Measurements from ENCODE around the gene KRTAP5-2.
"Not testable (repeated sequence)": the region's sequence is repeated elsewhere in the genome, so short reads cannot be mapped to it uniquely, and the experiment has no call there.

The KRTAP5-2 gene

DNA sequence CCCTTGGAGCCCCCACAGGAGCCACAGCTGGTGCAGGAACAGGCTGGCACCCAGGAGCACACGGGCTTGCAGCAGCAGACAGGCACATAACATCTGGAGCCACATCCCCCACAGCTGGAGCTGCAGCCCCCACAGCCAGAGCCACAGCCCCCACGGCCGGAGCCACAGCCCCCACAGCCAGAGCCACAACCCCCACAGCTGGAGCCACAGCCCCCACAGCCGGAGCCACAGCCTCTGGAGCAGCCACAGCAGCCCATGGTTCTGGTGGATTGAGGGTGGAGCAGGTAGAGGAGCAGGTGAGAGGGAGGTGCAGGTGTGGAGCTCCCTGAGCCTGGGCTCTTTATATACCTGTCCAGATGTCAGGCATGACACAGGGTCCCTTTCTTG lies at the start of gene KRTAP5-2:
Gene KRTAP5-2 (minus strand): TSS at position 301 of the 387 bp plus-strand sequence. CDS start 44 bp downstream, at position 257.
- no peak within 1 kb of the TSS for H3K9ac ChIP-seq (ENCODE audit: low read depth, low read length)
- no peaks in the 10 kb centered on the region for H3K36me3 ChIP-seq (ENCODE audit: control insufficient read depth, insufficient read depth, low read length)
- peaks cover 4% of the 10 kb centered on the region; the same call in 1 of the 2 replicates for H3K27me3 ChIP-seq (ENCODE audit: control insufficient read depth, insufficient read depth, low read length)
- H3K9me3 ChIP-seq (ENCODE audit: control insufficient read depth, insufficient read depth, low read length) = 0 out of 2 replicates have a peak, but pooled peaks cover 3% of the 10 kb centered on the region
- H3K27ac ChIP-seq (ENCODE audit: low read depth, low read length) = no peak within 1 kb of the TSS
- H3K4me3 ChIP-seq (ENCODE audit: low read depth, low read length) = no peak within 1 kb of the TSS
- H3K4me1 ChIP-seq (ENCODE audit: control insufficient read depth, insufficient read depth, low read length) = peaks cover 13% of the 10 kb centered on the region

DNA sequence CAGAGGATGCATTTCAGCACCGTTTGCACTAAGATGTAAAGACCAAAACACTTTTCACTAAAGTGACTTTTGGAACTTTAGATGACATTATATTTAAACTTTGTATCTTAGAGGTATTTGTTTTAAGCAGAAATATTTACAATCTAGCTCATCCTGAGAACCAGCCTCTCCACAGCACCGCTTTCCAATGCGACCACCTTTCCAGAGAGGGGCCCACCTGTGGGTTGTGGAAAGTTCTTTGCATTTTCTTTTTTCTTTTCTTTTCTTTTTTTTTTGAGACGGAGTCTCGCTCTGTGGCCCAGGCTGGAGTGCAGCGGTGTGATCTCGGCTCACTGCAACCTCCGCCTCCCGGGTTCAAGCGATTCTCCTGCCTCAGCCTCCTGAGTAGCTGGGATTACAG lies 48.4 kb upstream of the KRTAP5-2 start:
- not testable (repeated sequence) for H3K27me3 ChIP-seq (ENCODE audit: control insufficient read depth, insufficient read depth, low read length); H3K9me3 ChIP-seq (ENCODE audit: control insufficient read depth, insufficient read depth, low read length); H3K4me1 ChIP-seq (ENCODE audit: control insufficient read depth, insufficient read depth, low read length); H3K9ac ChIP-seq (ENCODE audit: low read depth, low read length); H3K36me3 ChIP-seq (ENCODE audit: control insufficient read depth, insufficient read depth, low read length); H3K4me3 ChIP-seq (ENCODE audit: low read depth, low read length); H3K27ac ChIP-seq (ENCODE audit: low read depth, low read length)

GRCh38 chr11:1645357-1645821 lies 47.3 kb upstream of the KRTAP5-2 start:
- Histone ChIP-seq H3K36me3 (ENCODE audit: control insufficient read depth, insufficient read depth, low read length) (no peaks in the 10 kb centered on the region), H3K9me3 (ENCODE audit: control insufficient read depth, insufficient read depth, low read length) (no peaks in the 10 kb centered on the region), H3K4me1 (ENCODE audit: control insufficient read depth, insufficient read depth, low read length) (no peaks in the 10 kb centered on the region), H3K27me3 (ENCODE audit: control insufficient read depth, insufficient read depth, low read length) (no peaks in the 10 kb centered on the region), H3K9ac (ENCODE audit: low read depth, low read length) (no peak overlapping the region), H3K27ac (ENCODE audit: low read depth, low read length) (no peak overlapping the region), H3K4me3 (ENCODE audit: low read depth, low read length) (no peak overlapping the region)

DNA sequence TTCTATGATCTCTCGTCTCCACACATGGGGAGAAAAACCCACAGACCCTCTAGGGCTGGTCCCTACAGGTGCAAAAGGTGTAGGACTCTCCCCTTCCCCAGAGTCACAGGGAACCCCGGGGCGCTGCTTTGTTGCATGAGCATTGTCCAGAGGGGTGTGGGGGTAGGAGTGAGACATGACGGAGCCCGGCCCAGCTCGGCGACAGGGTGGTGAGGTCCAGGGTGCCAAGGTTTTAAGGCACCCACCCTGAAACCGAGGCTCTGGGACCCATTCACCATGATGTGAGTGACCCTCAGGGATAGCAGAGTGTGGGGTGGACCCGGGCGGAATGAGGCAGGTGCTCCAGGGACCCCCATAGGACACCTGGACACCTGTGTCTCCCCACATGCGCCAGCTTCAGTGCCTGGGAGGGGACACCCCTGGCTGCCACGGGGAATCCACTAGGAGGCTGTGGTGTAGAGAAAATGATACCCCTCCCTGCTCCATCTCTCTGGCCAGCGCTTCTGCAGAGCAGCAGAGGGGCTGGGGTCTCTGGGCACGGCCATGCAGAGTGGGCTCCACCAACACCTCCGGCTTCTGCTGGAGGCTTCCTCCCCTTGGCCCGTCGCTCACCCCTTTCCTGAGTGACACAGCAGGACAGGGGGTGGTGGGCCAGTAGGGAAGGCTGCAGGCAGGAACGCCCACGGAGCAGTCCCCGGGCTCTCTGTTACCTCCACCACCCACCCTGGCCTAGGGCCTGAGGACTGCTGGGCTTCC lies 46.7 kb upstream of the KRTAP5-2 start:
- H3K27me3 ChIP-seq (ENCODE audit: control insufficient read depth, insufficient read depth, low read length) = no peaks in the 10 kb centered on the region
- H3K4me3 ChIP-seq (ENCODE audit: low read depth, low read length) = no peak overlapping the region
- no peaks in the 10 kb centered on the region for H3K36me3 ChIP-seq (ENCODE audit: control insufficient read depth, insufficient read depth, low read length)
- H3K9ac ChIP-seq (ENCODE audit: low read depth, low read length) = no peak overlapping the region
- no peaks in the 10 kb centered on the region for H3K9me3 ChIP-seq (ENCODE audit: control insufficient read depth, insufficient read depth, low read length)
- no peak overlapping the region for H3K27ac ChIP-seq (ENCODE audit: low read depth, low read length)
- H3K4me1 ChIP-seq (ENCODE audit: control insufficient read depth, insufficient read depth, low read length) = no peaks in the 10 kb centered on the region

DNA sequence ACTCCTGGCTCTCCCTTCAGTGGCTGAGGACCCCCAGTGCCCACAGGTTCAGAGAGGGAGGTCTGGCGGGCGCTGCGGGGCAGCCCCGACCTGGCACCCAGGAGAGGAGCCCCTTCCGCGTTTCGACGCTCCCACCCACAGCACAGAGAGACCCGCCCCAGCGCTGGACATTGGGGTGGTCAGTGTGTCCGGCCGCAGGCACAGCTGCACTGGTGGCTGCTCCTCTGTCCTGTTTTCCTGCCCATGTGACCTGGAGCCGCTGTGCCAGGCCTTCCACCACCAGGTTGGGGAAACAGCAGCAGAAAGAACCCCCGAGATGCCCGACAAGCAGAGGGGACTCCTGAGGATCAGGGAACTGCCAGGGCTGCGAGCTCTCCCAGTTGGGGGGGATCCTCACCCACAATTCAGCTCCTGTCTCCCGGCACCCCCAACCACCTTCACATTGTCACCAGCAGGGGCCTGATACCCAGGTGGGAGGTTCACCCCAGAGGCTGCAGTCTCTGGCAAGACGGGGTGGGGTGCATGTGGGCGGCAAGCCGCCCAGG lies 45.1 kb upstream of the KRTAP5-2 start:
- Histone ChIP-seq H3K4me1 (ENCODE audit: control insufficient read depth, insufficient read depth, low read length) (no peaks in the 10 kb centered on the region), H3K27ac (ENCODE audit: low read depth, low read length) (no peak overlapping the region), H3K9ac (ENCODE audit: low read depth, low read length) (no peak overlapping the region), H3K4me3 (ENCODE audit: low read depth, low read length) (no peak overlapping the region), H3K9me3 (ENCODE audit: control insufficient read depth, insufficient read depth, low read length) (no peaks in the 10 kb centered on the region), H3K36me3 (ENCODE audit: control insufficient read depth, insufficient read depth, low read length) (no peaks in the 10 kb centered on the region), H3K27me3 (ENCODE audit: control insufficient read depth, insufficient read depth, low read length) (no peaks in the 10 kb centered on the region)

- Histone ChIP-seq H3K4me1 (ENCODE audit: control insufficient read depth, insufficient read depth, low read length) (no peaks in the 10 kb centered on the region), H3K4me3 (ENCODE audit: low read depth, low read length) (no peak overlapping the region), H3K27me3 (ENCODE audit: control insufficient read depth, insufficient read depth, low read length) (no peaks in the 10 kb centered on the region), H3K9me3 (ENCODE audit: control insufficient read depth, insufficient read depth, low read length) (no peaks in the 10 kb centered on the region), H3K9ac (ENCODE audit: low read depth, low read length) (no peak overlapping the region), H3K27ac (ENCODE audit: low read depth, low read length) (no peak overlapping the region), H3K36me3 (ENCODE audit: control insufficient read depth, insufficient read depth, low read length) (no peaks in the 10 kb centered on the region)
Measured at GRCh38 chr11:1642288-1643145, 44.4 kb upstream of the KRTAP5-2 start.

DNA sequence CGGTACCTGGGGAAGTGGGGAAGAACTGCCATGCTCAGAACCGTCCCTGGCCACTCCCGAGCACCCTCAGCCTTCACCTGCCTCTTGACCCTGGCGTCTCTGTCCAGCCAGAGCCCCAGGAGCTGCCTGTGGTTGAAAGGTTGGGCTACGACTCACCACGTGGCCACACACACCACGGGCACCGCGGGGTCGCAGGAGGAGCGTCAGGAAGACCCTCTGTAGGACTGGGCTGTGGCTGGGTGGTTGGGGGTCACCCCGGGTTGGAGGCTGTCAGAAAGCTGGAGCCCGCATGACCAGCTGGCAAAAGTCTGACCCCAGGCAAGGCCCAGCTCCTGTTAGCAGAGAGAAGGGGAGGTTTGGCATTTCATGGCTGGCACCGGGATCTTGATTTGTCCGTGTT lies 43.0 kb upstream of the KRTAP5-2 start:
- Histone ChIP-seq H3K27me3 (ENCODE audit: control insufficient read depth, insufficient read depth, low read length) (no peaks in the 10 kb centered on the region), H3K27ac (ENCODE audit: low read depth, low read length) (no peak overlapping the region), H3K9ac (ENCODE audit: low read depth, low read length) (no peak overlapping the region), H3K36me3 (ENCODE audit: control insufficient read depth, insufficient read depth, low read length) (no peaks in the 10 kb centered on the region), H3K4me1 (ENCODE audit: control insufficient read depth, insufficient read depth, low read length) (no peaks in the 10 kb centered on the region), H3K4me3 (ENCODE audit: low read depth, low read length) (no peak overlapping the region), H3K9me3 (ENCODE audit: control insufficient read depth, insufficient read depth, low read length) (no peaks in the 10 kb centered on the region)

GRCh38 chr11:1640076-1640946 lies 42.2 kb upstream of the KRTAP5-2 start:
- no peaks in the 10 kb centered on the region for H3K27me3 ChIP-seq (ENCODE audit: control insufficient read depth, insufficient read depth, low read length)
- no peak overlapping the region for H3K27ac ChIP-seq (ENCODE audit: low read depth, low read length)
- H3K4me3 ChIP-seq (ENCODE audit: low read depth, low read length) = no peak overlapping the region

DNA sequence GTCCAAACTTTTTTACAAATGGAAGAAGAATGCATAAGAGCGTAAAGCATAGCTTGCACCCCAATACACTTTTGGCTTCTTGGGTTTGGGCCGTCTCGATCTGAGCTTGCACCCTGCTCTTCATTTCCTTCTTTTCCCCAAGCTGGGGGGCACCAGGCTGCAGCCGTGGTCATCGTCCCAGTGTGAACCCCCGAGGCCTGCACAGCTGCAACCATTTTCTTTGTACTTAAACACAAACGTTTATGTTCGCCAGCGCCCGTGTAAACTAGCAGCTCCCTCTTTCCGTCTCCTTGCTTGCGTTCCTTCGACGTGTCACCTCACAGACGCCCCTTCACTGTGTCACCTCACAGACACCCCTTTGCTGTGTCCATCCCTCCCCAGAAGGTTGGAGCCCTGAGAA lies 41.6 kb upstream of the KRTAP5-2 start:
- Histone ChIP-seq H3K4me3 (ENCODE audit: low read depth, low read length) (no peak overlapping the region), H3K27ac (ENCODE audit: low read depth, low read length) (no peak overlapping the region), H3K9ac (ENCODE audit: low read depth, low read length) (no peak overlapping the region), H3K4me1 (ENCODE audit: control insufficient read depth, insufficient read depth, low read length) (no peaks in the 10 kb centered on the region), H3K36me3 (ENCODE audit: control insufficient read depth, insufficient read depth, low read length) (no peaks in the 10 kb centered on the region), H3K27me3 (ENCODE audit: control insufficient read depth, insufficient read depth, low read length) (no peaks in the 10 kb centered on the region), H3K9me3 (ENCODE audit: control insufficient read depth, insufficient read depth, low read length) (no peaks in the 10 kb centered on the region)

More at GRCh38 chr11:1640076-1640946, 42.2 kb upstream of the KRTAP5-2 start:
- Histone ChIP-seq H3K9ac (ENCODE audit: low read depth, low read length) (no peak overlapping the region), H3K9me3 (ENCODE audit: control insufficient read depth, insufficient read depth, low read length) (no peaks in the 10 kb centered on the region), H3K4me1 (ENCODE audit: control insufficient read depth, insufficient read depth, low read length) (no peaks in the 10 kb centered on the region), H3K36me3 (ENCODE audit: control insufficient read depth, insufficient read depth, low read length) (no peaks in the 10 kb centered on the region)

DNA sequence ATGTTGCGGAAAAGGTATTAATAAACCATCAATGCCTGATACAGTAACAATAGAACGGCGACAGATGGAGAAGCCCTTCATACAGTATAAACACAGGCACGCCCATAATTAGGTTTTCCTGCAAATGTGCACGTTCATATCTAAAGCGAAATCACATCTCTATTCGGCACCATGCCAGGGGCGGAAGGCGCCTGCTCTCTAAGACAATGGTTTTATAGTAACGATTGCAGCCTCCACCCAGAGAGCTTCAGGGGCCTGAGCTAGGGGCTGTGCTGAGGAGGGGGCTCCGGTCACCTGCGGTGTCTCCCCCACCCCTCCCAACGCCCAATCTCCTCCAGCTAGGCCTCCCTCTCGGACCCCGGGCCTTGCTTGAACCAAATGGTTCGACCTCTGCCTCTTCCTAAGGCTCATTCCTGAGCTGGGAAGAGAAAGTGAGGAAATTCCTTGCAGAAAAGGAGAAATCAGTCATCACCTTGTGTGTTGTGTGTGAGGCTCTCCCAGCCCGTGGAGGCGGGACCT lies 41.1 kb upstream of the KRTAP5-2 start:
- H3K9me3 ChIP-seq (ENCODE audit: control insufficient read depth, insufficient read depth, low read length) = no peaks in the 10 kb centered on the region
- no peak overlapping the region for H3K9ac ChIP-seq (ENCODE audit: low read depth, low read length)
- H3K4me3 ChIP-seq (ENCODE audit: low read depth, low read length) = no peak overlapping the region
- H3K36me3 ChIP-seq (ENCODE audit: control insufficient read depth, insufficient read depth, low read length) = no peaks in the 10 kb centered on the region
- no peaks in the 10 kb centered on the region for H3K4me1 ChIP-seq (ENCODE audit: control insufficient read depth, insufficient read depth, low read length)
- H3K27me3 ChIP-seq (ENCODE audit: control insufficient read depth, insufficient read depth, low read length) = no peaks in the 10 kb centered on the region
- H3K27ac ChIP-seq (ENCODE audit: low read depth, low read length) = no peak overlapping the region

Measured in HUES48 (cell line).